Gastrocnemius medialis (tissue), 4 donors: Measurements from ENCODE around the gene ITPK1.

Experiments used
- CTCF ChIP-seq, 5 experiments: fragments of 450-650 bp in 3 of 5; fragments of 200-600 bp in 2 of 5; sonication (generic) in 2 of 5; IDR thresholded peaks in 4 of 5; conservative IDR thresholded peaks in 1 of 5; 1 replicate in 4 of 5; 2 replicates in 1 of 5; pipeline ENCODE4 v1.5.1; 2016 to 2019; ENCODE audit warnings: antibody characterized with exemption in 5 of 5, mild to moderate bottlenecking in 3 of 5, moderate library complexity in 3 of 5
- POLR2A ChIP-seq, 2 donors: fragments of 450-650 bp; IDR thresholded peaks; one replicate each; pipeline ENCODE4 v1.6.1; 2017; ENCODE audit warnings: antibody characterized with exemption in 2 of 2, mild to moderate bottlenecking in 2 of 2, moderate library complexity in 2 of 2

- TF ChIP-seq CTCF (IDR thresholded peaks at IDR 0.05 in 4 of 5, conservative IDR thresholded peaks at IDR 0.05 in 1 of 5) (no peak), POLR2A (IDR thresholded peaks at IDR 0.05) (no peak)
Observed at GRCh38 chr14:93055651-93056115, 60.0 kb downstream of the ITPK1 start.
